ENCODE measurements around the gene NMNAT3.

DNA sequence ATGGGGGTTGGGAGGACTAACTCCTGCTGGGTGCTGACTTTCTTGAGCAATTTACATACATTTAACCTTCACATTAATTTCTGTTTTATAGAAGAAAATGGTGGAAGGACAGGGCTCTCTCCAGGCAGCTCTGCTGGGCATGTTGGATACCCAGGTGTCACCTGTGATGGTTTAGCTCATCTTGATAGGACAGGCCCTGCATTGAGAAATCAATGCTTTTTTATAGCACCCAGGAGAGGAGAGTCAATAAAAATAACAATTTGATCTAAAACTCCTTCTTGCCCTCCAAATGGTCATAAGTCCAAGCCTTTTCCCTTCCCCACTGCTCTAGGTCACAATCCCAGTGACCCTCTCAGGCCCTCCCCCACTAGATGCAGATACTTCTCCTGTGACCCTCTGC is 90.0 kb downstream of the NMNAT3 start:
- TF ChIP-seq CTCF (conservative IDR thresholded peaks at IDR 0.05; ENCODE audit: low read depth in 2 of 2) (no peak), POLR2AphosphoS5 (IDR thresholded peaks at IDR 0.05; ENCODE audit: low read depth) (no peak), EZH2phosphoT487 (IDR thresholded peaks at IDR 0.05; ENCODE audit: unreplicated experiment) (no peak), JUNB (IDR thresholded peaks at IDR 0.05; ENCODE audit: unreplicated experiment) (no peak), EZH2 (IDR thresholded peaks at IDR 0.05; ENCODE audit: low read depth, unreplicated experiment) (no peak), CREB1 (CRISPR knock-in tag; IDR thresholded peaks at IDR 0.05; ENCODE audit: low read depth) (no peak)
- TF ChIP-seq, protein P1, sequence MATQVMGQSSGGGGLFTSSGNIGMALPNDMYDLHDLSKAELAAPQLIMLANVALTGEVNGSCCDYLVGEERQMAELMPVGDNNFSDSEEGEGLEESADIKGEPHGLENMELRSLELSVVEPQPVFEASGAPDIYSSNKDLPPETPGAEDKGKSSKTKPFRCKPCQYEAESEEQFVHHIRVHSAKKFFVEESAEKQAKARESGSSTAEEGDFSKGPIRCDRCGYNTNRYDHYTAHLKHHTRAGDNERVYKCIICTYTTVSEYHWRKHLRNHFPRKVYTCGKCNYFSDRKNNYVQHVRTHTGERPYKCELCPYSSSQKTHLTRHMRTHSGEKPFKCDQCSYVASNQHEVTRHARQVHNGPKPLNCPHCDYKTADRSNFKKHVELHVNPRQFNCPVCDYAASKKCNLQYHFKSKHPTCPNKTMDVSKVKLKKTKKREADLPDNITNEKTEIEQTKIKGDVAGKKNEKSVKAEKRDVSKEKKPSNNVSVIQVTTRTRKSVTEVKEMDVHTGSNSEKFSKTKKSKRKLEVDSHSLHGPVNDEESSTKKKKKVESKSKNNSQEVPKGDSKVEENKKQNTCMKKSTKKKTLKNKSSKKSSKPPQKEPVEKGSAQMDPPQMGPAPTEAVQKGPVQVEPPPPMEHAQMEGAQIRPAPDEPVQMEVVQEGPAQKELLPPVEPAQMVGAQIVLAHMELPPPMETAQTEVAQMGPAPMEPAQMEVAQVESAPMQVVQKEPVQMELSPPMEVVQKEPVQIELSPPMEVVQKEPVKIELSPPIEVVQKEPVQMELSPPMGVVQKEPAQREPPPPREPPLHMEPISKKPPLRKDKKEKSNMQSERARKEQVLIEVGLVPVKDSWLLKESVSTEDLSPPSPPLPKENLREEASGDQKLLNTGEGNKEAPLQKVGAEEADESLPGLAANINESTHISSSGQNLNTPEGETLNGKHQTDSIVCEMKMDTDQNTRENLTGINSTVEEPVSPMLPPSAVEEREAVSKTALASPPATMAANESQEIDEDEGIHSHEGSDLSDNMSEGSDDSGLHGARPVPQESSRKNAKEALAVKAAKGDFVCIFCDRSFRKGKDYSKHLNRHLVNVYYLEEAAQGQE (IDR thresholded peaks at IDR 0.05; ENCODE audit: unreplicated experiment): no peak

Data from GM23338 (cell line).